ENCODE results near the gene ENTPD5.

The ENTPD5 gene

GRCh38 chr14:74048281-74048680 lies 29.2 kb upstream of the ENTPD5 start:
- TF ChIP-seq CTCF (conservative IDR thresholded peaks at IDR 0.05), result no peak
- H3K27ac ChIP-seq, result no peak overlapping the region

DNA sequence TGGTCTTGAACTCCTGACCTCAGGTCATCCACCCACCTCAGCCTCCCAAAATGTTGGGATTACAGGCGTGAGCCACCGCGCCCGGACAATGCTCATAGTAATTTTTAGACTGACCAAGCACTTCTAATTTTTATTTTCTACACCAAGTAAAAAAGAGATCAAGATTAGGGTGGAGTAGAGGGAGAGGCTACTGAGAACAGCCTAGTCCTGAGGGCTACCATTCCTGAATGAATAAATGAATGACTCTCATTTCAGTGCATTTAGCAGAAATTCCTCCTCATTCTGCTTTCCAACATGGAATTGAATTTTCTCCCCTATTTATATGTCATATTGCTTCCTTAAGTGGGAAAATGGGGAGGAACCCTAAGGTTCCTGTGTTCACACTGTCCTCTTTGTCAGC lies 26.4 kb upstream of the ENTPD5 start:
- H3K27ac ChIP-seq, result no peak overlapping the region
- TF ChIP-seq CTCF (conservative IDR thresholded peaks at IDR 0.05), result no peak

DNA sequence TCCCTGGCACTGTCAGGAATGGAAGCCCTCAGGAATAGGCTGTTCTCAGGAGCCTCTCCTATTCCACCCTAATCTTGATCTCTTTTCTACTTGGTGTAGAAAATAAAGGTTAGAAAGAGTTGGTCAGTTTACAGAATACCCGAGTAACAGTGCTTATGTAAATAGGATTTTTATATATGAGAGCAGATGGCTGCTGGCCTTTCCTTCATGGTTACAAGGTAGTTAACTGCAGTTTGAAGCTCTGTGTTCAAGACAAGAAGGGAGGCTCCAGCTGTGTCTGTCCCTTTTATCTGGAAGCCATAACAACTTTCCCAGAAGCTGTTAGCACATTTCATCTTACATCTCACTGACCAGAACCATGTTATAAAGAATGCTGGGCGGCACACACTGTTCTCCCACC lies 23.2 kb upstream of the ENTPD5 start:
- TF ChIP-seq CTCF (conservative IDR thresholded peaks at IDR 0.05), result no peak
- H3K27ac ChIP-seq, result no peak overlapping the region

- TF ChIP-seq CTCF (conservative IDR thresholded peaks at IDR 0.05), result peak; percentile 75
- H3K27ac ChIP-seq, result no peak overlapping the region
These were observed 19.2 kb upstream of the ENTPD5 start for GRCh38 chr14:74038020-74038859.

- TF ChIP-seq CTCF (conservative IDR thresholded peaks at IDR 0.05), result no peak
- H3K27ac ChIP-seq, result no peak overlapping the region
These were observed 16.5 kb upstream of the ENTPD5 start for GRCh38 chr14:74035556-74035955.

DNA sequence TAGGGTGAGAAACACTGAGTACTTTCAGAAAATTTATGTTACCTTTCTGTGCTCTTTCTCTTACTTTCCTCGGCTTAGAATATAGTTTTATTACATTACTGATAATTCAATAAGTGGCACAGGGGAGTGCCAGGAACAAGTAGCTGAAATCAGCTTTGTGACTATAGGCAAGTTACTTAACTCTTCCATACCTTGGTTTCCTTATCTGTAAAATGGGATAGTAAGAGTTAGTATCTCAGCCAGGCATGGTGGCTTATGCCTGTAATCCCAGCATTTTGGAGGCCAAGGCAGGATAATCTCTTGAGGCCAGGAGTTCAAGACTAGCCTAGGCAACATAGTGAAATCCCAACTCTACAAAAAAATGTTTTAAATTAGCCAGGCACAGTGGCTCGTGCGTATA lies 15.5 kb upstream of the ENTPD5 start:
- H3K27ac ChIP-seq, result no peak overlapping the region

DNA sequence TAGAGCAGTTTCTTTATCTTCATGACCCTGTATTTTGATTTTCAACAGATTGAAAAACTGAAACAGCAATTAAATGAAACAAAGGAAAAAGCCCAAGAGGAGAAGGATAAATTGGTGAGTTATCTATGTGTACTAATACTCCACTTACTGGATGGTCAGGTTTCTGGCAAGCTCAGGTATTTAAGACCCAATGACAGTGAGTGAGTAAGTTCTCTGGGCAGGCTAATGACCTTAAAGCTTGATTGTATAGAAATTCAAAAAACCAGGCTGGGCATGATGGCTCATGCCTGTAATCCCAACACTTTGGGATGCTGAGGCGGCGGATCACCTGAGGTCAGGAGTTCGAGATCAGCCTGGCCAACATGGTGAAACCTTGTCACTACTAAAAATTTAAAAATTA lies 10.0 kb upstream of the ENTPD5 start:
- H3K27ac ChIP-seq, result no peak overlapping the region
- no peak for TF ChIP-seq CTCF (conservative IDR thresholded peaks at IDR 0.05)

More for the DNA sequence above, 15.5 kb upstream of the ENTPD5 start:
- no peak for TF ChIP-seq CTCF (conservative IDR thresholded peaks at IDR 0.05)

Measured in VCaP (cell line).